HEK293T (cell line): ENCODE measurements around the gene IL12RB2.

Source experiments
- BHLHE40 ChIP-seq: fragments of 450-650 bp; IDR thresholded peaks from 2 replicates; pipeline ENCODE4 v1.6.1; 2016; ENCODE audit warnings: mild to moderate bottlenecking, moderate library complexity, borderline replicate concordance
- CTBP1 ChIP-seq: fragments of 450-650 bp; IDR thresholded peaks from 2 replicates; pipeline ENCODE4 v1.6.1; 2016; ENCODE audit warnings: borderline replicate concordance
- FOXA1 ChIP-seq: fragments of 450-650 bp; IDR thresholded peaks from 2 replicates; pipeline ENCODE4 v1.6.1; 2016; ENCODE audit warnings: mild to moderate bottlenecking
- FOXK2 ChIP-seq: fragments of 450-650 bp; IDR thresholded peaks from 2 replicates; pipeline ENCODE4 v1.6.1; 2016; ENCODE audit warnings: mild to moderate bottlenecking
- HDGF ChIP-seq: fragments of 450-650 bp; IDR thresholded peaks from 2 replicates; pipeline ENCODE4 v1.6.1; 2017; ENCODE audit warnings: antibody characterized with exemption, borderline replicate concordance
- L3MBTL2 ChIP-seq: fragments of 450-650 bp; conservative IDR thresholded peaks from 2 replicates; pipeline ENCODE4 v1.6.1; 2016; ENCODE audit warnings: mild to moderate bottlenecking
- LEF1 ChIP-seq: fragments of 450-650 bp; IDR thresholded peaks from 2 replicates; pipeline ENCODE4 v1.6.1; 2017; ENCODE audit warnings: mild to moderate bottlenecking, borderline replicate concordance
- NFRKB ChIP-seq: fragments of 450-650 bp; IDR thresholded peaks from 2 replicates; pipeline ENCODE4 v1.6.1; 2016; ENCODE audit warnings: mild to moderate bottlenecking, moderate library complexity
- PKNOX1 ChIP-seq: fragments of 450-650 bp; IDR thresholded peaks from 2 replicates; pipeline ENCODE4 v1.6.1; 2016
- SP1 ChIP-seq: fragments of 450-650 bp; IDR thresholded peaks from 2 replicates; pipeline ENCODE4 v1.6.1; 2017
- SUZ12 ChIP-seq: fragments of 450-650 bp; IDR thresholded peaks from 2 replicates; pipeline ENCODE4 v1.6.1; 2016; ENCODE audit warnings: mild to moderate bottlenecking
- TARDBP ChIP-seq: fragments of 450-650 bp; IDR thresholded peaks from 2 replicates; pipeline ENCODE4 v1.6.1; 2016

GRCh38 chr1:67347688-67348472 is 40.2 kb downstream of the IL12RB2 start:
- TF ChIP-seq PKNOX1 (no peak), SUZ12 (no peak), NFRKB (no peak), HDGF (no peak), TARDBP (no peak), L3MBTL2 (no peak), FOXK2 (no peak), CTBP1 (no peak), BHLHE40 (no peak), FOXA1 (no peak), SP1 (no peak), LEF1 (no peak)
